MM.1S (cell line): ENCODE data around the gene TMED6.
"Not testable (repeated sequence)": the region's sequence is repeated elsewhere in the genome, so short reads cannot be mapped to it uniquely, and the experiment has no call there.

Experiments
- DNase-seq: peaks from one replicate; pipeline ENCODE4 v3.0.0-alpha.2; 2015
- H2AFZ ChIP-seq: fragments of 300-600 bp; sonication (generic); 2 replicates; pipeline ENCODE4 v1.6.0; 2016; ENCODE audit warnings: antibody characterized with exemption, low read length
- H3F3A ChIP-seq: fragments of 300-600 bp; sonication (generic); 2 replicates; pipeline ENCODE4 v1.6.1; 2016; ENCODE audit warnings: mild to moderate bottlenecking, antibody characterized with exemption, low read length, moderate library complexity, mixed read lengths; ENCODE audit not compliant: insufficient read depth
- H3K27ac ChIP-seq: fragments of 300-600 bp; sonication (generic); 2 replicates; pipeline ENCODE4 v1.5.1; 2016; ENCODE audit warnings: mild to moderate bottlenecking, low read length
- H3K27me3 ChIP-seq: fragments of 300-600 bp; sonication (generic); replicated peaks from 2 replicates; pipeline ENCODE4 v1.6.0; 2016; ENCODE audit warnings: low read length; ENCODE audit not compliant: insufficient read depth
- H3K36me3 ChIP-seq: fragments of 300-600 bp; sonication (generic); replicated peaks from 2 replicates; pipeline ENCODE4 v1.6.1; 2016; ENCODE audit warnings: mild to moderate bottlenecking, low read length, mixed read lengths; ENCODE audit not compliant: insufficient read depth
- H3K4me1 ChIP-seq: fragments of 300-600 bp; sonication (generic); 2 replicates; pipeline ENCODE4 v1.6.1; 2016; ENCODE audit warnings: low read length, mixed read lengths
- H3K4me2 ChIP-seq: fragments of 300-600 bp; sonication (generic); 2 replicates; pipeline ENCODE4 v1.6.0; 2016; ENCODE audit warnings: low read depth, low read length
- H3K4me3 ChIP-seq: fragments of 300-600 bp; sonication (generic); 2 replicates; pipeline ENCODE4 v1.5.1; 2016; ENCODE audit warnings: low read length, mixed read lengths
- H3K79me2 ChIP-seq: fragments of 300-600 bp; sonication (generic); 2 replicates; pipeline ENCODE4 v1.6.1; 2016; ENCODE audit warnings: mixed run types, low read length, mixed read lengths
- H3K9ac ChIP-seq: fragments of 300-600 bp; sonication (generic); 2 replicates; pipeline ENCODE4 v1.6.1; 2016; ENCODE audit warnings: low read length, mixed read lengths
- H3K9me2 ChIP-seq: fragments of 300-600 bp; sonication (generic); replicated peaks from 2 replicates; pipeline ENCODE4 v1.6.1; 2016; ENCODE audit warnings: mild to moderate bottlenecking, low read length, mixed read lengths; ENCODE audit not compliant: insufficient read depth
- H3K9me3 ChIP-seq: fragments of 300-600 bp; sonication (generic); replicated peaks from 2 replicates; pipeline ENCODE4 v1.6.1; 2016; ENCODE audit warnings: mild to moderate bottlenecking, low read length, mixed read lengths; ENCODE audit not compliant: insufficient read depth
- H4K20me1 ChIP-seq: fragments of 300-600 bp; sonication (generic); 2 replicates; pipeline ENCODE4 v1.6.1; 2016; ENCODE audit warnings: mild to moderate bottlenecking, low read length, moderate library complexity, mixed read lengths; ENCODE audit not compliant: insufficient read depth
- CTCF ChIP-seq: fragments of 300-600 bp; sonication (generic); IDR thresholded peaks from 2 replicates; pipeline ENCODE4 v1.5.1; 2016; ENCODE audit warnings: antibody characterized with exemption, low read length, mixed read lengths
- EZH2 ChIP-seq: fragments of 300-600 bp; sonication (generic); optimal IDR thresholded peaks from 2 replicates; pipeline ENCODE3; 2017; ENCODE audit warnings: low read depth, mild to moderate bottlenecking, antibody characterized with exemption, low read length, mixed read lengths
- EZH2phosphoT487 ChIP-seq: fragments of 300-600 bp; sonication (generic); IDR thresholded peaks from 2 replicates; pipeline ENCODE4 v1.6.1; 2018; ENCODE audit warnings: antibody characterized with exemption, low read length

The TMED6 gene

GRCh38 chr16:69301861-69302260, 49.7 kb downstream of the TMED6 start:
- DNase-seq: no peak
- H3K4me2 ChIP-seq: no peak overlapping the region
- H3K36me3 ChIP-seq: no peaks in the 10 kb centered on the region
- no peak overlapping the region for H2AFZ ChIP-seq
- H3K27me3 ChIP-seq: no peaks in the 10 kb centered on the region
- H3K4me1 ChIP-seq: peaks cover 6% of the 10 kb centered on the region; the same call in 1 of the 2 replicates
- TF ChIP-seq CTCF (no peak), EZH2phosphoT487 (no peak), EZH2 (no peak)
- H3K9me2 ChIP-seq: no peaks in the 10 kb centered on the region
- no peaks in the 10 kb centered on the region for H3K79me2 ChIP-seq
- H3K9me3 ChIP-seq: no peaks in the 10 kb centered on the region
- no peak overlapping the region for H3K4me3 ChIP-seq
- H3F3A ChIP-seq: no peaks in the 10 kb centered on the region
- H4K20me1 ChIP-seq: no peaks in the 10 kb centered on the region
- no peak overlapping the region for H3K9ac ChIP-seq
- no peak overlapping the region for H3K27ac ChIP-seq

- Histone ChIP-seq H3K9me2 (no peaks in the 10 kb centered on the region), H3K9ac (no peak overlapping the region), H3F3A (no peaks in the 10 kb centered on the region), H4K20me1 (no peaks in the 10 kb centered on the region), H2AFZ (no peak overlapping the region), H3K27me3 (no peaks in the 10 kb centered on the region), H3K79me2 (no peaks in the 10 kb centered on the region), H3K9me3 (no peaks in the 10 kb centered on the region), H3K4me2 (no peak overlapping the region), H3K27ac (no peak overlapping the region), H3K36me3 (no peaks in the 10 kb centered on the region), H3K4me3 (no peak overlapping the region), H3K4me1 (peaks cover 6% of the 10 kb centered on the region; the same call in 1 of the 2 replicates)
- TF ChIP-seq CTCF: no peak
- DNase-seq: no peak
Observed at GRCh38 chr16:69301187-69301586, 50.4 kb downstream of the TMED6 start.

- TF ChIP-seq CTCF: no peak
- no peak for TF ChIP-seq EZH2
- no peak for TF ChIP-seq EZH2phosphoT487
- Histone ChIP-seq H3K9me3 (no peaks in the 10 kb centered on the region), H2AFZ (no peak overlapping the region), H3K27me3 (no peaks in the 10 kb centered on the region), H3K36me3 (no peaks in the 10 kb centered on the region), H3K79me2 (no peaks in the 10 kb centered on the region), H4K20me1 (no peaks in the 10 kb centered on the region), H3K27ac (no peak overlapping the region), H3K4me3 (no peak overlapping the region), H3K4me1 (no peaks in the 10 kb centered on the region), H3K9me2 (no peaks in the 10 kb centered on the region), H3F3A (no peaks in the 10 kb centered on the region), H3K4me2 (no peak overlapping the region), H3K9ac (no peak overlapping the region)
- no peak for DNase-seq
Observed at GRCh38 chr16:69298261-69298660, 53.3 kb downstream of the TMED6 start.

GRCh38 chr16:69296771-69297170, 54.8 kb downstream of the TMED6 start:
- not testable (repeated sequence) for H3K4me3 ChIP-seq, H3K27ac ChIP-seq, H3K27me3 ChIP-seq, DNase-seq, H3K4me2 ChIP-seq, H2AFZ ChIP-seq, H3F3A ChIP-seq, H3K9ac ChIP-seq, H3K9me3 ChIP-seq, H4K20me1 ChIP-seq, H3K4me1 ChIP-seq, H3K79me2 ChIP-seq, H3K9me2 ChIP-seq, H3K36me3 ChIP-seq
